IPS DF 4.7 (cell line): ENCODE measurements around the gene CCDC179.

Source experiments
- DNase-seq: peaks from one replicate; pipeline ENCODE4 v3.0.0-alpha.2; 2013; ENCODE audit warnings: low spot score; ENCODE audit errors: extremely low read depth

The CCDC179 gene

DNA sequence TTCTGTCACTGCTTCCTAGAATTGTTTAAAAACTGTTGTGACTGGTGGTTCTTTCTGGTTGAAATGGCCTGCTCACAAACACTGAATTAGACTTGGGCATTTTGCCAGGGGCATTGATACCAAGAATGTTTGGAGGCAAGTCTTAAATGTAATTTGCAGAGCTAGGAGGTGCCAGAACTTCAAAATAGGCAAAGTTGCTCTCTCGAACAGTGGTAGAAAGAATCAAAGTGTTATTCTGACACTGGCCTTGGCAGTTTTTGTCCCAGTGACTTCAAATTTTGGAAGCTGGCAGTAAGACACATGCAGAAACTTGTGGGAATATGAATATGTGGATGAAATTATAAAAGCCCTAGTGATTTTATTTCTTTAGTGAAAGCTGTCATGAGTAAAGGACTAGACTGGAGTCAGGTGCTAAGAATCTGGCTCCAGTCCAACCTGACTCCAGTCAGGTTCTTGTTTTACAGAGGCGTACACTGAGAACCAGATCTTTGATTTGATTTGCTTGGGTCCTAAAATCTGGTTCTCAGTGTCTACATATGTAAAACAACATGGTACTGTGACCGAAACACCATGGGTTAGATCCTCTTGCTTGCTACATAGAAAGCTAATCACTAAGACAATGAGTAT is 51.6 kb downstream of the CCDC179 start:
- DNase-seq = no peak

- no peak for DNase-seq
These were observed 52.3 kb downstream of the CCDC179 start for GRCh38 chr11:22807855-22808570.

DNA sequence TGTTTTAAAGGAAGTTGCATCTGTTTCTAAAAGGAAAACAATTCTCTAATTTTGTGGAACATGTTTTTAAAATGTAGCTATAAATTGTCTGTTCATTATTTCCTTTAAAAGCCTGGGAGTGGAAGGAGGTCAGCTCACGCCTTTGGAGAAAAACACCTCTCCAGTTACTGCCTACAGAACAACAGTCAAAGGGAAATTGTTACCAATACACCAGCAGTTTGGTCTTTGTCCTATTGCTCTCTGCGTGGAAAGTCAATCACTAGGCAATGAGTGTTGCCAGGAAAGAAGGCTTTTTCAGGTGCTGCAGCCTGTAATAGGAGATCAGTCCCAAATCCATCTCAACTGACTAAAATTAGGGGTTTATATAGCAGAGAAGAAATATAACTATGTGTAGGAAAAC is 52.9 kb downstream of the CCDC179 start:
- DNase-seq = no peak

GRCh38 chr11:22802861-22803260 is 57.4 kb downstream of the CCDC179 start:
- DNase-seq = no peak

DNA sequence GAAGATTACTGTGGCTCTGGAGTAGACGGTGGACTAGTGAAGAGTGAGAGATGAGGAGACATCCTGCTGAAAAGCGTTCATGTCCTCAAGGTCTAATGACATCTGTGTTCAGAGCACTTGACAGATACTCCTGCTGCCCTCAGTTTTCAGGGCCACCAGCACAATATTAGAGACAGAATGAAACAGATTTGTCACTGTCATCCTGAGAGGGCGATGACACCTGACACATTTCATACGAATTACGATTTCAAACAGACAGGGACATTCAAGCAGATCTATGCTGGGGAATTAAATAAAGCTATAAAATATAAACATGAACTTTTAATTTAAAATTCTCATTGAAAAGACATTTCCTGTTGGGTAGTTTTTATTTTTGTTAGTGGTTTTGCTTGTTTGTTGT is 59.8 kb downstream of the CCDC179 start:
- no peak for DNase-seq

DNA sequence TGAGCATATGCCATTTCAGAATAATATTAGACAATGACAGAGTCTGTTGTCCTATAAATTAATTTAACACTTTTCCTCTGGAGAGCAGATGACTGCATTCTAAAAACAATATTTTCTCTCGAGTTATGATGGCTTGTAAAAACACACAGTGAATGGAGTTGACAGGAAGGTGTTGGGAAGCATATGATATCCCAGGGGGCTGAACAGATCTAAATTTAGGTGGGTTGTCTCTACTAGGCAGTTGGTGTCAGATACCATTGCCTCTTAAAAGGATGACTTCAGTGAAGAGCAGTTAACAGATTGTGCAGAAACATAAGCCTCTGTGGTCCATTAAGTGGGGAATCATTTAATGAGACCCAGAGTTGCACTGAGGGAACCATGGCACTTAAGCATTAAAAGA is 61.4 kb downstream of the CCDC179 start:
- no peak for DNase-seq

GRCh38 chr11:22797047-22797446 is 63.2 kb downstream of the CCDC179 start:
- no peak for DNase-seq
